GM18867 (cell line): ENCODE measurements around the gene RNF208.

Experiments
- ATAC-seq: cut with Tn5 transposase; IDR thresholded peaks from one replicate; pipeline ENCODE4 v1.9.1; 2021; ENCODE audit warnings: mild to moderate bottlenecking, moderate library complexity; ENCODE audit not compliant: unreplicated experiment

RNF208 gene

GRCh38 chr9:137193771-137194170 lies 28.3 kb downstream of the RNF208 start:
- ATAC-seq, result no peak

- no peak for ATAC-seq
Measured at GRCh38 chr9:137192859-137193258, 29.2 kb downstream of the RNF208 start.

- ATAC-seq, result no peak
Measured at GRCh38 chr9:137192448-137192780, 29.6 kb downstream of the RNF208 start.

- no peak for ATAC-seq
Measured at GRCh38 chr9:137191691-137192447, 30.2 kb downstream of the RNF208 start.

GRCh38 chr9:137191245-137191644 lies 30.8 kb downstream of the RNF208 start:
- no peak for ATAC-seq

- no peak for ATAC-seq
Measured at GRCh38 chr9:137190315-137190856, 31.7 kb downstream of the RNF208 start.

GRCh38 chr9:137189297-137190295 lies 32.4 kb downstream of the RNF208 start:
- ATAC-seq, result no peak

GRCh38 chr9:137188490-137189296 lies 33.3 kb downstream of the RNF208 start, which contains the start of the genes ANAPC2 and SSNA1:
Gene ANAPC2, minus strand, starts transcription at chr9:137188560. Its CDS starts 28 bp downstream, at chr9:137188532.
Gene SSNA1, plus strand, starts transcription at chr9:137188676. Its CDS starts 51 bp downstream, at chr9:137188727.
- peak; percentile 79 for ATAC-seq

GRCh38 chr9:137188086-137188489 lies 34.0 kb downstream of the RNF208 start:
- ATAC-seq, result no peak

- ATAC-seq, result no peak
Measured at GRCh38 chr9:137187386-137187785, 34.7 kb downstream of the RNF208 start.

GRCh38 chr9:137186385-137186784 lies 35.7 kb downstream of the RNF208 start:
- no peak for ATAC-seq

GRCh38 chr9:137185921-137186320 lies 36.1 kb downstream of the RNF208 start:
- ATAC-seq, result no peak

- ATAC-seq, result no peak
Measured at GRCh38 chr9:137184881-137185660, 37.0 kb downstream of the RNF208 start.

- no peak for ATAC-seq
Measured at GRCh38 chr9:137183980-137184595, 38.0 kb downstream of the RNF208 start.

- no peak for ATAC-seq
Measured at GRCh38 chr9:137182836-137183235, 39.2 kb downstream of the RNF208 start.

- no peak for ATAC-seq
Measured at GRCh38 chr9:137181680-137182079, 40.4 kb downstream of the RNF208 start.

GRCh38 chr9:137180491-137180890 lies 41.5 kb downstream of the RNF208 start:
- ATAC-seq, result no peak

GRCh38 chr9:137179761-137180160 lies 42.3 kb downstream of the RNF208 start:
- ATAC-seq, result no peak

- ATAC-seq, result no peak
Measured at GRCh38 chr9:137178939-137179630, 43.0 kb downstream of the RNF208 start.
